Activated CD8-positive, alpha-beta memory T cell treated with anti-CD3 and anti-CD28 coated beads, Interleukin-2, amount 50 U/mL, for 48 hours (primary cell): ENCODE results near the gene RABGEF1.

Experiments used
- DNase-seq: peaks from one replicate; pipeline ENCODE4 v3.0.0-alpha.2; 2020

The RABGEF1 gene

DNA sequence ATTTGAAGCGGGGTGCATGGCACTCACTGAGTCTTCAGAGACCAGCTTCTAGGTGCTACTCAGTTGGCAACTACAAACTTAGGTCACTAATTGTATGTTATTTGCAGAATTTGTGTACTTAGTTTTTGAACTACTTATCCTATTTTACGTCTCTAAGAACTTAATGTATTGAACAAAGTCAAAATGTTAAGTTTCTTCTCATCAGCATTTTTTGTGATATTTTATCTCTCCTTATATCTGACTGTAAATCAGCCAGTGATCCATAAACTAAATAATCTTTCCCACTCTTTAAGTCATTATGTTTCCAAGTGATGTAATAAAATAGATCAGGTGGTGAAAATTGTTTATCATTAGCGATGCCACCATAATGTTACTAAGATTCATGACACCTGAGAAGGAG, 120.2 kb downstream of the RABGEF1 start:
- DNase-seq: no peak
